T1000 (cell line): ENCODE measurements around the gene ZC3H10.
"Not testable (repeated sequence)": the region's sequence is repeated elsewhere in the genome, so short reads cannot be mapped to it uniquely, and the experiment has no call there.

Experiments
- DNase-seq: peaks from one replicate; lab custom pipeline; 2025; ENCODE audit warnings: mixed read lengths; lab: John Stamatoyannopoulos, UW

ZC3H10 gene, protein sequence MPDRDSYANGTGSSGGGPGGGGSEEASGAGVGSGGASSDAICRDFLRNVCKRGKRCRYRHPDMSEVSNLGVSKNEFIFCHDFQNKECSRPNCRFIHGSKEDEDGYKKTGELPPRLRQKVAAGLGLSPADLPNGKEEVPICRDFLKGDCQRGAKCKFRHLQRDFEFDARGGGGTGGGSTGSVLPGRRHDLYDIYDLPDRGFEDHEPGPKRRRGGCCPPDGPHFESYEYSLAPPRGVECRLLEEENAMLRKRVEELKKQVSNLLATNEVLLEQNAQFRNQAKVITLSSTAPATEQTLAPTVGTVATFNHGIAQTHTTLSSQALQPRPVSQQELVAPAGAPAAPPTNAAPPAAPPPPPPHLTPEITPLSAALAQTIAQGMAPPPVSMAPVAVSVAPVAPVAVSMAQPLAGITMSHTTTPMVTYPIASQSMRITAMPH

DNA sequence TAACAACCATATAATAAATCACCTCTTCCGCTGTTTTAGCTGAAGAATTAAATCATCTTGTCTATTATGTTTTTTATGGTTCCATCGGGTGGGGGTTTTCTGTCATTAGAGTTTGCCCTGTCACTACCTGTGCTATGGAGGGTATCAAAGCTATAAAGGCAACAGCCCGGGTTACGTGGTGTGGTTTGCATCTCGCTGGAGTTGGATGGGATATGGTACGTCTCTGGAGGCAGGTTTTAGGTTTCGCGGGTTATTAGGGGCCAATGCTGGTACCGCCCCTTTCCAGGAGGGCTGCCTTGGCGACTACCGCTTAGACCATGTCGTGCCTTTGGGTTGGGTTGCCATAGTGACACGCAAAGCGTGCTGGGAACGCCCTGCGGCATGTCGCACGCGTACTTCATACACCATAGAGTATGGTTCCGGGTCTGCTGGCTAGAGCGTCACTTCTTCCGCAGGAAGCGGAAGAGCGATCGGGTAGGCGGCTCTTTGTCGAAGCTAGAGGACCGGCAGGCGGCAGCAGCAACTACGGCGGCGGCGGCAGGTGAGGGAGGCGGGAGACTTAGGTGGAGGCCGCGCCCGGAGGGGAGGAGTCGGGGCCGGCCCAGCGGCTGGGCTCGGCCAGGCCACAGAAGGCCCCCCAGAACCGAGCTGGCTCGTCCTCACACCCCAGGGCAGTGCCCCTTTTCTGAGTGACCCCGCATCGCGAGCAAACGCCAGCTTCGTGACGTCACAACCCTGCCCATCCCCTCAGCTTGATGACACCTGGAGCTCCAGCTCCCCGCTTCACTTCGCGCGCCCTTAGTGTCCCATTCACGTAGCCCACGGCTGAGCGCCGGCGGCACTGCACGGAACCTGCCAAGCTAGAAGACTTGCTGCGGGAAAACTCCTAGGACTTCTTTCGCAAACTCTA is at the start of gene ZC3H10:
Gene ZC3H10, plus strand, starts transcription at position 489 of the 910 bp plus-strand sequence. CDS start 2,297 bp downstream, outside the sequence.
- DNase-seq, result peak; percentile 99

- DNase-seq, result peak; percentile 17
Observed at GRCh38 chr12:56071648-56072047, 46.4 kb upstream of the ZC3H10 start.

GRCh38 chr12:56074396-56074795 is 43.7 kb upstream of the ZC3H10 start:
- no peak for DNase-seq

GRCh38 chr12:56077966-56078365 is 40.1 kb upstream of the ZC3H10 start:
- not testable (repeated sequence) for DNase-seq

- no peak for DNase-seq
Observed at GRCh38 chr12:56078427-56078826, 39.6 kb upstream of the ZC3H10 start.

- peak; percentile 81 for DNase-seq
Observed at GRCh38 chr12:56078931-56079722, 38.9 kb upstream of the ZC3H10 start.

DNA sequence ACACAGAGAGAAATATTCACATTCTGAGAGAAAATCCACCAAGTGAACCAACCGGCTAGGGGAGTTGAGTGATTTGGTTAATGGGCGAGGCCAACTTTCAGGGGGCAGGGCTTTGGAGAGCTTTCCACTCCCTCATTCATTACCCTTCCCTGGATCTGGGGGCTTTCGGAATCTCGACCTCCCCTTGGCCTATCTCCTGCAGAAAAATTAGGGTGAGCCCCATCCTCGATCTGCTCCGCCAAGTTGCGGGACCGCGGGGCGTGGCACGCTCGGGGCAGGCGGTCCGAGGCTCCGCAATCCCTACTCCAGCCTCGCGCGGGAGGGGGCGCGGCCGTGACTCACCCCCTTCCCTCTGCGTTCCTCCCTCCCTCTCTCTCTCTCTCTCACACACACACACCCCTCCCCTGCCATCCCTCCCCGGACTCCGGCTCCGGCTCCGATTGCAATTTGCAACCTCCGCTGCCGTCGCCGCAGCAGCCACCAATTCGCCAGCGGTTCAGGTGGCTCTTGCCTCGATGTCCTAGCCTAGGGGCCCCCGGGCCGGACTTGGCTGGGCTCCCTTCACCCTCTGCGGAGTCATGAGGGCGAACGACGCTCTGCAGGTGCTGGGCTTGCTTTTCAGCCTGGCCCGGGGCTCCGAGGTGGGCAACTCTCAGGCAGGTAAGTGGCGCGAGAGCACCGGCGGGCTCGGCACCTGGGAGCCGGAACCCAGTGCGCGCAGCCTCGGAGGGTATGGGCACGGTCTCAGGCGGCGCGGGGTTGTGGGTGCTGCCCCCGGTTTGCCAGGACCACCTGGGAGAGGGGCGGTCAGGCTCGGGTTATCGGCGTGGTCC is 38.1 kb upstream of the ZC3H10 start, which contains the start of gene ERBB3:
Gene ERBB3, plus strand, starts transcription at position 443 of the 833 bp plus-strand sequence. Its CDS starts 136 bp downstream, at position 579.
- DNase-seq, result peak; percentile 81

DNA sequence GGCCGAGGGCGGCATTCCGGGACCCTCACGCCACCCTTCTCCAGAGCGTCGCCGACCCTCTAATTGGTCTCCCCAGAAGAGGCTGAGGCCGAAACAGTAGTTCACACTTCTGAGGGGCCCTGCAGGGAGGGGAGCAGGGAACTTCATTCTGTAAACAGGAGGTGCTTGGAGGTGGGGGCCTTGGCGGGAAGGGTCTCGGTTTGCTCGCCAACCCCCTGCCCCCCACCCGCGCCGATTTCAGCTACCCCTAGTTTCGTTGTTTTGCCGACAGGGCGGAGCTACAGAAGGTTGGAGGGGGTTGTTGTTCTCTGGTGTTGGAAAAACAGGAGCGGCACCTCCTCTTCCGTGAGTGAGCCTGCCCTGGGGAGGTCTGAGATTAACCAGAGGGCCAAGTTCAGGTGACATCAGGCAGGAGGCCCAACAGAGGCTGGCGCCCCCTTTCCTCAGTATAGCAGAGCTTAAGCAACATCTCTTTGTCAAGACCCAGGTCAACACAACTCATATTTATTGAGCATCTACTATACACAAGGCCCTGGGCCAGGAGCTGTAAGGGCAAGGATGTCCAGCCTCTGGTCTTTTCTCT is 37.4 kb upstream of the ZC3H10 start:
- DNase-seq, result no peak

GRCh38 chr12:56081393-56082347 is 36.4 kb upstream of the ZC3H10 start:
- DNase-seq, result no peak

GRCh38 chr12:56082382-56082781 is 35.7 kb upstream of the ZC3H10 start:
- no peak for DNase-seq

GRCh38 chr12:56082967-56083366 is 35.1 kb upstream of the ZC3H10 start:
- DNase-seq, result no peak

DNA sequence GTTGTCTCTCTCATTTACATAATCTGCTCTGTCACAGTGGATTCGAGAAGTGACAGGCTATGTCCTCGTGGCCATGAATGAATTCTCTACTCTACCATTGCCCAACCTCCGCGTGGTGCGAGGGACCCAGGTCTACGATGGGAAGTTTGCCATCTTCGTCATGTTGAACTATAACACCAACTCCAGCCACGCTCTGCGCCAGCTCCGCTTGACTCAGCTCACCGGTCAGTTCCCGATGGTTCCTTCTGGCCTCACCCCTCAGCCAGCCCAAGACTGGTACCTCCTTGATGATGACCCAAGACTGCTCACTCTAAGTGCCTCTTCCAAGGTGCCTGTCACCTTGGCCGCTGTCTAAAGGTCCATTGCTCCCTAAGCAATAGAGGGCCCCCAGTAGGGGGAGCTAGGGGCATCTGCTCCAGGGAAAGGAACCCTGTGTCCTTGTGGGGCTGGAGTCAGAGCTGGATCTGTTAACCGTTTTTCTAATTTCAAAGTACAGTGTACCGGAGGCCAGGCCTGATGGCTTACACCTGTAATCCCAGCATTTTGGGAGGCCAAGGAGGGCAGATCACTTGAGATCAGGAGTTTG is 33.0 kb upstream of the ZC3H10 start:
- DNase-seq, result no peak

DNA sequence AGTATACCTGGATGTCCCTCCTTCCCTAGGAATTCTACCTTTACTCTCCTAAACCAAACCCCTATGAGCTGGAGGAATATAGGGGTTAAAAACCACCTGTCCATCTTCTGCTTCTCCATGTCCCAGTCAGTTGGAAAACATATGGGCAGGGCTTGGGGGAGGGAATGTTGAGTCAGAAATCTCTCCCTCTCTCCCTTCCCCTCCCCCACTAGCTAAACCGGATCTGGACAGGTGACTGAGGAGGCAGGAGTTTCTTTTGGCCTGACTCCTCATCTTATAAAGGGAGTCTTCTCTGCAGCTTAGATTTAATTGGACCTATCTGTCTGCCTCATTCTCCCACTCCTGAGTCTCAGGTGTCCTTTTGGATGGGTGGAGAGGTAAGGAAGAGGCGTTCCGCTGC is 32.0 kb upstream of the ZC3H10 start:
- no peak for DNase-seq

- no peak for DNase-seq
Observed at GRCh38 chr12:56086608-56087007, 31.5 kb upstream of the ZC3H10 start.

GRCh38 chr12:56087220-56087619 is 30.8 kb upstream of the ZC3H10 start:
- no peak for DNase-seq

DNA sequence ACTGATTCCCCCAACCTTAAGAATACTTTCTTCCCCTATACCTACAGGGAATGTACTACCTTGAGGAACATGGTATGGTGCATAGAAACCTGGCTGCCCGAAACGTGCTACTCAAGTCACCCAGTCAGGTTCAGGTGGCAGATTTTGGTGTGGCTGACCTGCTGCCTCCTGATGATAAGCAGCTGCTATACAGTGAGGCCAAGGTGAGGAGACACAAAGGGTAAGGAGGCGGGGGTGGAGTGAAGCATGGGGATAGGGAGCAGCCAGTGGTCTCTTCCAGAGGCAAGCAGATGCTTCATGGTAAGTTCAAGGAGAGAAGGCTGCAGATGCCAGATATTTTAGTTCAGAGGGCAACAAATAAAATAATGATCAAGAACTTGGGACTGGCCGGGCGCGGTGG is 20.3 kb upstream of the ZC3H10 start:
- DNase-seq, result no peak

DNA sequence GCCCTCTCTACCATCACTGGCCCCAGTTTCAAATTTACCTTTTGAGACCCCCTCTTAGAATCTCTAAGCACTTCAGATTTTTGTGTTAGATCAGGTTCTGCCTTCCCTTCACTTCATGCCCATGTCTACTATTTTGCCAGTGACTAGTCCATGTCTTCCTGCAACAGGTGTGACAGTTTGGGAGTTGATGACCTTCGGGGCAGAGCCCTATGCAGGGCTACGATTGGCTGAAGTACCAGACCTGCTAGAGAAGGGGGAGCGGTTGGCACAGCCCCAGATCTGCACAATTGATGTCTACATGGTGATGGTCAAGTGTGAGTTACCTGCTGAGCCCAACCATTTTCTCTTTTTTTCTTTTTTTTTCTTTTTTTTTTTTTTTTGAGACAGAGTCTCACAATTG is 19.5 kb upstream of the ZC3H10 start:
- DNase-seq, result no peak

DNA sequence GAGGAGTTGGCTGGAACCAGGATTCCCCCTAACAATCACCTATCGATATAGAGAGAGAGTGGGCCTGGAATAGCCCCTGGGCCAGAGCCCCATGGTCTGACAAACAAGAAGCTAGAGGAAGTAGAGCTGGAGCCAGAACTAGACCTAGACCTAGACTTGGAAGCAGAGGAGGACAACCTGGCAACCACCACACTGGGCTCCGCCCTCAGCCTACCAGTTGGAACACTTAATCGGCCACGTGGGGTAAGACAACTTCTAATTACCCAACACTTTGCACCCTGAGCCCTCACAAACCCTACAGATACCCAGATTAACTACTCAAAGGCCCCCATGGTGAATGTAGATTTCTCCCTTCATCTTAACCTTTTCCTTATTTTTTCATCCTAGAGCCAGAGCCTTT is 18.3 kb upstream of the ZC3H10 start:
- DNase-seq, result no peak

GRCh38 chr12:56101045-56101444 is 17.0 kb upstream of the ZC3H10 start:
- DNase-seq, result no peak
